Skeletal muscle tissue (tissue), 4 donors: ENCODE data around the gene LAMA4. TPM values are rescaled to one million over a fixed set of nuclear protein-coding genes. Genes with fewer than 3 reads are reported as not detected.

Experiments used
- H3K27ac ChIP-seq: one replicate; pipeline ENCODE4 v1.7.0; 2013; ENCODE audit warnings: mild to moderate bottlenecking, low read depth, low read length, inconsistent platforms
- H3K27me3 ChIP-seq, 3 donors: one replicate each; pipeline ENCODE4 v1.7.0; 2013; ENCODE audit warnings: low read length in 3 of 3; ENCODE audit not compliant: control insufficient read depth in 3 of 3, insufficient read depth in 3 of 3
- H3K36me3 ChIP-seq, 3 donors: one replicate each; pipeline ENCODE4 v1.7.0; 2013; ENCODE audit warnings: low read length in 3 of 3; ENCODE audit not compliant: control insufficient read depth in 3 of 3, insufficient read depth in 3 of 3
- H3K4me1 ChIP-seq, 3 donors: one replicate each; pipeline ENCODE4 v1.7.0; 2013; ENCODE audit warnings: low read length in 3 of 3, mild to moderate bottlenecking in 3 of 3; ENCODE audit not compliant: control insufficient read depth in 3 of 3, insufficient read depth in 3 of 3
- H3K4me3 ChIP-seq, 3 donors: one replicate each; pipeline ENCODE4 v1.7.0; 2013; ENCODE audit warnings: low read length in 3 of 3
- H3K9ac ChIP-seq, 3 donors: one replicate each; pipeline ENCODE4 v1.7.0; 2013; ENCODE audit warnings: low read length in 3 of 3, mild to moderate bottlenecking in 3 of 3, moderate library complexity in 2 of 3, low read depth in 1 of 3
- H3K9me3 ChIP-seq, 3 donors: one replicate each; pipeline ENCODE4 v1.7.0; 2013; ENCODE audit warnings: low read length in 3 of 3; ENCODE audit not compliant: control insufficient read depth in 3 of 3
- total RNA-seq: library from RNA; depleted of rRNA; stranded (reverse); fragments of >200 nt; gene quantifications from one replicate; pipeline ENCODE4 v1.2.3, GENCODE V29; 2014
- donor health status: Osteomylitis.

Gene LAMA4
- total RNA-seq, 1 donor from 2014 or later = 248 TPM

GRCh38 chr6:112195166-112195565, 59.2 kb downstream of the LAMA4 start:
- H3K4me3 ChIP-seq = no peak overlapping the region
- H3K9me3 ChIP-seq = no peaks in the 10 kb centered on the region
- no peak overlapping the region for H3K9ac ChIP-seq
- H3K4me1 ChIP-seq = no peaks in the 10 kb centered on the region
- no peaks in the 10 kb centered on the region for H3K36me3 ChIP-seq
- H3K27me3 ChIP-seq = no peaks in the 10 kb centered on the region
- H3K27ac ChIP-seq = no peak overlapping the region

GRCh38 chr6:112194511-112194910, 59.9 kb downstream of the LAMA4 start:
- Histone ChIP-seq H3K27me3 (no peaks in the 10 kb centered on the region), H3K9me3 (no peaks in the 10 kb centered on the region), H3K4me3 (no peak overlapping the region), H3K9ac (no peak overlapping the region), H3K36me3 (no peaks in the 10 kb centered on the region), H3K4me1 (no peaks in the 10 kb centered on the region), H3K27ac (no peak overlapping the region)

- Histone ChIP-seq H3K4me3 (no peak overlapping the region), H3K36me3 (no peaks in the 10 kb centered on the region), H3K27me3 (no peaks in the 10 kb centered on the region), H3K9me3 (no peaks in the 10 kb centered on the region), H3K27ac (no peak overlapping the region), H3K9ac (no peak overlapping the region), H3K4me1 (no peaks in the 10 kb centered on the region)
These were observed 60.8 kb downstream of the LAMA4 start for GRCh38 chr6:112193535-112194051.

GRCh38 chr6:112193117-112193516, 61.2 kb downstream of the LAMA4 start:
- H3K9me3 ChIP-seq = no peaks in the 10 kb centered on the region
- H3K27ac ChIP-seq = no peak overlapping the region
- no peak overlapping the region for H3K9ac ChIP-seq
- no peak overlapping the region for H3K4me3 ChIP-seq
- H3K4me1 ChIP-seq = no peaks in the 10 kb centered on the region
- peaks cover 0 to 2% (median 0%) of the 10 kb centered on the region in 3 donors for H3K36me3 ChIP-seq
- H3K27me3 ChIP-seq = no peaks in the 10 kb centered on the region

GRCh38 chr6:112191509-112192020, 62.8 kb downstream of the LAMA4 start:
- Histone ChIP-seq H3K9me3 (no peaks in the 10 kb centered on the region), H3K27ac (no peak overlapping the region), H3K36me3 (peaks cover 0 to 9% (median 0%) of the 10 kb centered on the region in 3 donors), H3K4me1 (no peaks in the 10 kb centered on the region), H3K4me3 (no peak overlapping the region), H3K27me3 (no peaks in the 10 kb centered on the region), H3K9ac (no peak overlapping the region)

- peaks cover 0 to 12% (median 0%) of the 10 kb centered on the region in 3 donors for H3K36me3 ChIP-seq
- H3K9ac ChIP-seq = no peak overlapping the region
- no peaks in the 10 kb centered on the region for H3K27me3 ChIP-seq
- no peak overlapping the region for H3K4me3 ChIP-seq
- H3K27ac ChIP-seq = no peak overlapping the region
- H3K9me3 ChIP-seq = no peaks in the 10 kb centered on the region
- no peaks in the 10 kb centered on the region for H3K4me1 ChIP-seq
These were observed 64.2 kb downstream of the LAMA4 start for GRCh38 chr6:112190164-112190563.

- no peak overlapping the region for H3K27ac ChIP-seq
- peaks cover 0 to 12% (median 0%) of the 10 kb centered on the region in 3 donors for H3K36me3 ChIP-seq
- no peaks in the 10 kb centered on the region for H3K27me3 ChIP-seq
- H3K9ac ChIP-seq = no peak overlapping the region
- H3K4me3 ChIP-seq = no peak overlapping the region
- no peaks in the 10 kb centered on the region for H3K9me3 ChIP-seq
- H3K4me1 ChIP-seq = no peaks in the 10 kb centered on the region
These were observed 64.9 kb downstream of the LAMA4 start for GRCh38 chr6:112189494-112189893.

- Histone ChIP-seq H3K9me3 (no peaks in the 10 kb centered on the region), H3K4me1 (no peaks in the 10 kb centered on the region), H3K36me3 (peaks cover 0 to 12% (median 0%) of the 10 kb centered on the region in 3 donors), H3K9ac (no peak overlapping the region), H3K27ac (no peak overlapping the region), H3K4me3 (no peak overlapping the region), H3K27me3 (no peaks in the 10 kb centered on the region)
These were observed 65.5 kb downstream of the LAMA4 start for GRCh38 chr6:112188906-112189305.

GRCh38 chr6:112187736-112188135, 66.6 kb downstream of the LAMA4 start:
- Histone ChIP-seq H3K27me3 (no peaks in the 10 kb centered on the region), H3K36me3 (peaks cover 0 to 12% (median 0%) of the 10 kb centered on the region in 3 donors), H3K4me3 (no peak overlapping the region), H3K4me1 (no peaks in the 10 kb centered on the region), H3K9me3 (no peaks in the 10 kb centered on the region), H3K9ac (no peak overlapping the region), H3K27ac (no peak overlapping the region)

- Histone ChIP-seq H3K4me1 (no peaks in the 10 kb centered on the region), H3K9ac (no peak overlapping the region), H3K4me3 (no peak overlapping the region), H3K27ac (no peak overlapping the region), H3K9me3 (no peaks in the 10 kb centered on the region), H3K27me3 (no peaks in the 10 kb centered on the region), H3K36me3 (peaks cover 0 to 15% (median 0%) of the 10 kb centered on the region in 3 donors)
These were observed 69.4 kb downstream of the LAMA4 start for GRCh38 chr6:112184951-112185350.
